ENCODE data around the gene NEK6. TPM values are rescaled to one million over a fixed set of nuclear protein-coding genes. Genes with fewer than 3 reads are reported as not detected.

Gene NEK6
- total RNA-seq, 1 donor from 2014 or later, result 125 TPM

DNA sequence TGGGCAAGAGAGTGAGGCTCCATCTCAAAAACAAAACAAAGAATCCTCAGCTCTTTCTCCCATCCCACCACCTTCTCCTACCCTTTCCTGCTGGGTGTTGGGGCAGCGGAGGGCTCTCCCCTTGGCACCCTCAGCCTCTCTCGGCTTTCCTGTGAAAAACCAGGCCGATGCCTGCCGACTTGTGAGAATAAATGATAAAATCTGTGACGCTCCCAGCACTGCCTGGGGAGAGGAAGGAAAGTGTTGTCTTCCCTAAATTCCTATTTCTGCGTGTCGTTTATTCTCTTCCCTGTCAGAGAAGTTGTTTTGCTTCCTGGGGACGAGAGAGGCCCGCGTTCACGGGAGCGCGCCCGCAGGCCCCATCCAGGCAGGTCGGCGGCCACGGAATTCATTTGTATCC is 19.7 kb downstream of the NEK6 start:
- ATAC-seq, result no peak
- H3K9me3 ChIP-seq, result no peaks in the 10 kb centered on the region
- H3K36me3 ChIP-seq, result no peaks in the 10 kb centered on the region
- no peak for TF ChIP-seq CTCF (IDR thresholded peaks at IDR 0.05)
- H3K4me3 ChIP-seq, result no peak overlapping the region
- intact Hi-C loops (cut with DNase I), result no loop called here
- DNase-seq, result no peak
- no peaks in the 10 kb centered on the region for H3K27me3 ChIP-seq (ENCODE audit: low read depth)
- H3K27ac ChIP-seq, result no peak overlapping the region
- peaks cover 75% of the 10 kb centered on the region for H3K4me1 ChIP-seq

- no peak overlapping the region for H3K4me3 ChIP-seq
- intact Hi-C loops (cut with DNase I), result no loop called here
- no peaks in the 10 kb centered on the region for H3K36me3 ChIP-seq
- H3K27ac ChIP-seq, result peak overlapping the region; percentile 27
- no peak for TF ChIP-seq CTCF (IDR thresholded peaks at IDR 0.05)
- peaks cover 75% of the 10 kb centered on the region for H3K4me1 ChIP-seq
- DNase-seq (peak; percentile 60), ATAC-seq (peak in 1 of 2 donors; percentile 32)
- H3K27me3 ChIP-seq (ENCODE audit: low read depth), result no peaks in the 10 kb centered on the region
- H3K9me3 ChIP-seq, result no peaks in the 10 kb centered on the region
These were observed 20.3 kb downstream of the NEK6 start for GRCh38 chr9:124278054-124278540.

DNA sequence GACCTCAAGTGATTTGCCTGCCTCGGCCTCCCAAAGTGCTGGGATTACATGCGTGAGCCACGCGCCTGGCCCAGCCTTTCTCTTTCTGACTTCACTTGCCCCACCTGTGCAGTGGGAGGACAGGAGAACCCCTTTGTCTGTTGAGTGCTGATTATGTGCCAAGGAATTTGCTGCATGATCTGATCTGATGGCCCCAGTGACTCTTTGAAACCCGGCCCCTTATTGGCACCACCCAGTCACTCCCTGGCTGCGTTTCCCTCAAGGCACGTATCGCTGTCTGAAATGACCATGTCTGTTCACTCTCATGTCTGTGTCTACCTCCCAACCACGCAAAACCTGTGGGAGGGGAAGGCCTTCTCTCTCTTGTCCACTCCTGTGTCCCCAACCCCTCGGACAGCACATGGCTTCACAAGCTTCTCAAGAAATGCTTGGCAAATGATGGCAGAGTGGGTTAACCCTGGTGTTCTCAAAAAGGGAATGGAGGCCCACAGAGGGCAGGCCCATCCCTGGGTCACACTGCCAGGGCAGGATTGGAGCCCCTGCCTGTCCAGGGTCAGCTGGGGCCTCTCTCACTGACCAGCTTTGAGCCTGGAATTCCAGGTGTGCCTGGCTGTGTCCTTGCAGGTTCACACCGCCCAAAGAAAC is 21.9 kb downstream of the NEK6 start:
- Histone ChIP-seq H3K27ac (peak overlapping the region; percentile 85), H3K36me3 (no peaks in the 10 kb centered on the region), H3K27me3 (ENCODE audit: low read depth) (no peaks in the 10 kb centered on the region), H3K4me1 (peaks cover 85% of the 10 kb centered on the region), H3K9me3 (no peaks in the 10 kb centered on the region), H3K4me3 (no peak overlapping the region)
- no peak for TF ChIP-seq CTCF (IDR thresholded peaks at IDR 0.05)
- DNase-seq (no peak), ATAC-seq (no peak)
- intact Hi-C loops (cut with DNase I), result no loop called here

- Histone ChIP-seq H3K27me3 (ENCODE audit: low read depth) (no peaks in the 10 kb centered on the region), H3K4me3 (no peak overlapping the region), H3K27ac (peak overlapping the region; percentile 85), H3K4me1 (peaks cover 91% of the 10 kb centered on the region), H3K36me3 (no peaks in the 10 kb centered on the region), H3K9me3 (no peaks in the 10 kb centered on the region)
- no peak for TF ChIP-seq CTCF (IDR thresholded peaks at IDR 0.05)
- intact Hi-C loops (cut with DNase I), result no loop called here
- DNase-seq (peak; percentile 64), ATAC-seq (peak; percentile 50 to 79)
These were observed 22.5 kb downstream of the NEK6 start for GRCh38 chr9:124280176-124280691.

DNA sequence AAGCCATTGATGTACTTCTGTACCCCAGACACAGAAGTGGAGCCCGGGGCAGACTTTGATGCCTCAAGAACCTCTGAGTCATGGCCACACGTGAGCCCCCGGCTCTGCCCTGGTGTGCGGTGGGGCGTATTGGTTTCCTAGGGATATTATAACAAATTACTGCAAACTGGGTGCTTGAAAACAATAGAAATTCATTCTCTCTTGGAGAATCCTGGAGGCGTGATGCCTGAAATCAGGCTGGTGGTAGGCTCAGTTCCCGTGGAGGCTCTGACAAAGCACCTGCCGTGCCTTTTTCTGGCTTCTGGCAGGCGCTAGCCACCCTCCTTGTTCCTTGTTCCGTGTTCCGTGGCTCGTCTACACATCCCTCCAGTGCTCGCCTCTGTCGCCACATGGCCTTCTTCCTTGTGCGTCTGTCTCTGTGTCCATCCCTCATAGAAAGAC is 24.2 kb downstream of the NEK6 start:
- Histone ChIP-seq H3K4me3 (no peak overlapping the region), H3K27ac (peak overlapping the region; percentile 85), H3K4me1 (peaks cover 99% of the 10 kb centered on the region), H3K36me3 (no peaks in the 10 kb centered on the region), H3K9me3 (no peaks in the 10 kb centered on the region), H3K27me3 (ENCODE audit: low read depth) (no peaks in the 10 kb centered on the region)
- no peak for TF ChIP-seq CTCF (IDR thresholded peaks at IDR 0.05)
- ATAC-seq, result peak in 1 of 2 donors; percentile 6
- peak; percentile 70 for DNase-seq
- intact Hi-C loops (cut with DNase I), result no loop called here

Data from lower lobe of right lung (tissue), 2 donors.